Measurements from ENCODE around the gene CLEC16A.

Gene CLEC16A

DNA sequence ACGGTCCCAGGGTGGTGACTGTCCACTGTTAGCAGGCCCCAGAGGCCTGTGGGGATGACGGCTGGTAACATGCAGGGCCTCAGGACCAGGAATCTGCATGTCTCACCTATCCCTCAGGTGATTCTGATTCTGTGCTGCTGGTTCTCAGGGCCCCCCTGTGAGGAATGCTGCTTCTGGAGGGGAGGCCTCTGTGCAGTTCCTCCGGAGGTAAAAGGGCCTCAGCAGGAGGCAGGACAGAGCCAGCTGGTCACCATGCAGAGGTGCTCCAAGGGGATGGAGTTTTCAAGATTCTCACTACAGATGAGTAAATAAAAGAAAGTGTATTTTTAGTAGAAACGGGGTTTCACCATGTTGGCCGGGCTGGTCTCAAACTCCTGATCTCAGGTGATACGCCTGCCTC, 33.8 kb downstream of the CLEC16A start:
- no peak for DNase-seq

DNA sequence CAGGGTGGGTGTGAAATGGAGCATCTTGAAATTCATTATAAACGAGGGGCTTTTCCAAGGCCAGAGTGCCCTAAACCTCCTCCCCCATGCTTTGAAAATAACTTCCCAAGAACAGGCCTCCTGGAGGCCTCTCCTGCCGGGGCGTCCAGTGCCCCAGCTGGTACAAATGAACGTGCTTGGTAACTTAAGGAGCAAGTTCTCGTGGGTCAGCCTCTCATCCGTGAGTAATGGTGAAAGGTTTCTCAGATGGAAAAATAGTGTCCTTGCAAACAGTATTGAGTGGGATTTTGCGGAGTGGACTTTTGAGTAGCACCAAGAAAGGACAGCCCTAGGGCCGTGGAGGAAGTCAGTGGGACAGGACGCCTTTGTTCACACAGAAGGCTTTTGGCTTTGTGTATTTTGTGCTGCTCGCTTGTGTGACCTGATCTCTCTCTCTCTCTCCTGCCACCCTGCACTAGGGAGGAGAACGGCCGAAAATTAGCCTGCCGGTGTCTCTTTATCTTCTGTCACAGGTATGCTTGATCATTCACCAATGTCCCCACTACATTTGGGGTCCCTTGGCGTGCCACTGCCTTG, 34.6 kb downstream of the CLEC16A start:
- DNase-seq: no peak
- in situ Hi-C loops (cut with HindIII; ENCODE audit: low pct_ligation_motif_present, low pct_unique_long_range_greater_than_20kb, low sequenced_read_pairs): no loop called here

More for the DNA sequence above, 33.8 kb downstream of the CLEC16A start:
- in situ Hi-C loops (cut with HindIII; ENCODE audit: low pct_ligation_motif_present, low pct_unique_long_range_greater_than_20kb, low sequenced_read_pairs): no loop called here

DNA sequence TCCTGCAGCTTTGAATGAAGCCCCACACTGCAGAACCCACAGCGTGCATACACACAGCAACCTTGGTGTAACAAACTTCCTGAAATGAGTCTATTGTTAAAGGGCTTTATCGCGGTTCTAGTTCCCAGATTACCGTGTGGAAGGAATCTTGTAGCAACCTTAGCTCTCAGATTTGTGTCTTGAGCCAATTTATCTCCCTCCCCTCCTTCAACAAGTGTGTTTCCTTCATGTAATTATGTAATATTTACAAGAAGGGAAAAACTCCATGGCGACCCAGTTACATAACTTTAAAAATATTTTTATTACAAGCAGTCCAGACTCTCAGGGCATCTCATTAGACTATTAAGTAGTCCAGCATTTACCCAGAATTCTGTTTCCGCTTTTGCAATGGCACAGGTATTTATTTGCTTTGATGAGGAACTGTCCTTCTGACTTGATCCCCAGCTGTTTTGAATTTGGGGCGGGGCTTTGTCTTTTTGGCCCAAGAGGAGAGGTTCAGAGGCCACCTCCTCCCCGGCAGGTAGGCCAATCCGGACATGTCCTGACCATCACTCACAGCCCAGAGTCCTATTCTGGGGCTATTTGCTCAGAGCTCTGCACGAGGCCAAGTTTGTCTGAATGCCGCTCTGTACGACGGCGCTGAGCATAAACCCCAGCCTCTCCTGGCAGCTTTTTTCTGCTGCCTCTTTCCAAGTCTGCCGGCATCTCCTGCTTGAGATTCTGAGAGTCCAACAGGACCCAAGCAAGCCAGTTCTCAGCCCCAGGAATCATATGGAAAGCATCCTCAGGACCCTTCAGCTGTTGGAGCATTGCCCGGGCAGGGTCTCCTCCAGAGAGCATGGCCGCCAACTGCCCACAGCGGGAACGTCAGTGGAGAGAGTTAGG, 35.6 kb downstream of the CLEC16A start:
- no peak for DNase-seq
- in situ Hi-C loops (cut with HindIII; ENCODE audit: low pct_ligation_motif_present, low pct_unique_long_range_greater_than_20kb, low sequenced_read_pairs): no loop called here

DNA sequence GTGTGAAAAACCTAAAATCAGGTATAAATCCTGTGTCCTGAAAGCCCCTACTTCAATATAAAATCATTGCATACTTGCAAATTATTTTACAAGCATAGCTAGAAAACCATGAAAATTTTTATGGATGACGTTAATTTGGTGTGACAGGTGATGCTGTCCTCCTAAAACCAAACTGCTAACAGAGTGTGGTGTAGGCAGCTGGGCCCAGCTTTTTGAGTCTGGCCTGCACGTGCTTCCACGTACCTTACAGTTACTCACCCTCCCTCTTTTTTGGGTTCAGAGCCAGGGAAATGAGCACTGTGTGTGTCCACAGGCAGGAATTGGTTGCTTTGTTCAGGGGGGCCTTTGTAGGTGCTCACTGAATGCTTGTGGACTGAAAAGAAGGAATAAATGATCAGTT, 36.4 kb downstream of the CLEC16A start:
- in situ Hi-C loops (cut with HindIII; ENCODE audit: low pct_ligation_motif_present, low pct_unique_long_range_greater_than_20kb, low sequenced_read_pairs): no loop called here
- no peak for DNase-seq

DNA sequence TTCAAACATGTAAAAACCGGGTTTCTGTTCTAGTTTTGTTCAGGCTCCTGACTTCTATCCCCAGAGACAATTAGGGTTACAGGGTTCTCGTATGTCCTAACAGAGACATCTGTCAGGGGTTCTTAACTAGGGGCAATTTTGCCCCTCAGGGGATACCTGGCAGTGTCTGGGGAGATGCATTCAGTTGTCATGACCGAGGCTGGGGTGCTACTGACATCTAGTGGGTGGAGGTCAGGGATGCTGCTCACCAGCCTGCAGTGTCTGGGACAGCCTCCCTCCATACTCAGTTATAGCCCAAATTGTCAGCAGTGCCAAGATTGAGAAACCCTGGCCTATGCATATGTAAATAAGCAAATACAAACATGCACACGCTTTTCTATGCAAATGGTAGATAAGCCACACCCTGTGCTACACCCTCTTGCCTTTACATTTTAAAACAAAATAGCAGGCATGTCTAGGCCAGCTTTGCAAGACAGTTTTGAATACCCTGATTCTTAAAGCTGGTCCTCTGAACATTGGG, 37.4 kb downstream of the CLEC16A start:
- peak; percentile 42 for DNase-seq
- in situ Hi-C loops (cut with HindIII; ENCODE audit: low pct_ligation_motif_present, low pct_unique_long_range_greater_than_20kb, low sequenced_read_pairs): no loop called here

DNA sequence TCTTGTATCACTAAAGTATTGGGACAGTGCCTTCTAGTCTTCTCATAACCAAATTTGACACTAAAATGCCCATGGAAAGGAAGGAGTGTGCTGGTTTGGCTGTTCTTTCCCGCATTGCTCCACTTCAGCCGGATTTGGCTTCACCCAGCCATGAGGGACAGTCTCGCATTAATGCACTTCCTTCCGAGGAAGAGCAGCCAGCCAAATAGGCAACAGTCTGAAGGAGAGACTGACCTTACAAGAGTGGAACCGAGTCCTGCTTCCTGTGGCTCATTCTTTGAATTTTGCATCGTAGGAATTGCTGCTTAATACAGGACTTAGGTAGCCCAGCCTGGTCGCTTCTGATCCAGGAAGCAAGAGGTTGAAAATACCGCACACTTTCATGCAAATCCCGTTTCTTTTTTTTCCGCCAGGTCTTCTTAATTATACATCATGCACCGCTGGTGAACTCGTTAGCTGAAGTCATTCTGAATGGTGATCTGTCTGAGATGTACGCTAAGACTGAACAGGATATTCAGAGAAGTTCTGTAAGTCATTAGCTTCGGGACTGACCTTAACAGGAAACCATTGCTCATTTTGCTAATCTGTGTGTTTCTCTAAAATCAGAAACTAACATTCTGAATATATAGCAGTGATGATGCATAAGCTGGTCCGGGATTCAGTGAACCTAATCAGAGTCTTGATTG, 38.2 kb downstream of the CLEC16A start:
- in situ Hi-C loops (cut with HindIII; ENCODE audit: low pct_ligation_motif_present, low pct_unique_long_range_greater_than_20kb, low sequenced_read_pairs): no loop called here
- DNase-seq: no peak

DNA sequence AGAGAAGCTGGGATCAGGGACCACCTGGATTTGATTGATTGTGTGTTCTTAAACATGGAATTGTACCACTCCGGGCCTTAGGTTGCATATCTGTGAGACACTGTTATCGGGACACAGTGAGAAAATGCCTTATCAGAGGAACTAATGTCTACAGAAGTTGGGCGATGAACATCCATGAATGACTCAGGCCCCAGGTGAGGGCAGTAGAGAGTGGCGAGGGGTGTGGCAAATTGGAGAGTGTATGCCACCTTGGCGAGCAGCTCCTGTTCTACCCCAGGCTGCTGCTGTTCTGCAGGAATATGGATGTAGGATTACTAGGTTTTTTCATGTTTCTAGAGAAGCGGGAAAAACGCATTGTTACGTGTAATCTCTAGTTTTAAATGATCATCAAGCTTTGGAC, 38.8 kb downstream of the CLEC16A start:
- in situ Hi-C loops (cut with HindIII; ENCODE audit: low pct_ligation_motif_present, low pct_unique_long_range_greater_than_20kb, low sequenced_read_pairs): no loop called here
- DNase-seq: no peak

DNA sequence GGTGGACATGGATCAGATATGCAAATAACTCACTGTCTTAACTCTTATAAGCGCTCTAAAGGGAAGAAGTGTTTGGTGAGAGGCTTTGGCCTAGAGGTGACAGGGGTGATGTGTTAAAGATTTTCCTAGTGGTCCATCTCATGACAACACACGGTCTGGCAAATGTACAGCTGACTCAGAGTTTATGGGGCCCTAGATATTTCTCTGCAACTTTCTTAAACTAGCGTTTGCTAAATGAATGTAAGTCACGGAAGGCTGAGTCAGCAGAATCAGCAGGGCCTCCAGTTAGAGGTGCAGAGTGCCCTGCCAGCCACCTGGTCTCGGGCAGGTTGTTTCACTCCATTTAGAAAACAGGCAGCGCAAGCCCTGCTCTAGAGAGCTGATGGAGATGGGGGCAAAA, 40.1 kb downstream of the CLEC16A start:
- no peak for DNase-seq
- in situ Hi-C loops (cut with HindIII; ENCODE audit: low pct_ligation_motif_present, low pct_unique_long_range_greater_than_20kb, low sequenced_read_pairs): no loop called here

DNA sequence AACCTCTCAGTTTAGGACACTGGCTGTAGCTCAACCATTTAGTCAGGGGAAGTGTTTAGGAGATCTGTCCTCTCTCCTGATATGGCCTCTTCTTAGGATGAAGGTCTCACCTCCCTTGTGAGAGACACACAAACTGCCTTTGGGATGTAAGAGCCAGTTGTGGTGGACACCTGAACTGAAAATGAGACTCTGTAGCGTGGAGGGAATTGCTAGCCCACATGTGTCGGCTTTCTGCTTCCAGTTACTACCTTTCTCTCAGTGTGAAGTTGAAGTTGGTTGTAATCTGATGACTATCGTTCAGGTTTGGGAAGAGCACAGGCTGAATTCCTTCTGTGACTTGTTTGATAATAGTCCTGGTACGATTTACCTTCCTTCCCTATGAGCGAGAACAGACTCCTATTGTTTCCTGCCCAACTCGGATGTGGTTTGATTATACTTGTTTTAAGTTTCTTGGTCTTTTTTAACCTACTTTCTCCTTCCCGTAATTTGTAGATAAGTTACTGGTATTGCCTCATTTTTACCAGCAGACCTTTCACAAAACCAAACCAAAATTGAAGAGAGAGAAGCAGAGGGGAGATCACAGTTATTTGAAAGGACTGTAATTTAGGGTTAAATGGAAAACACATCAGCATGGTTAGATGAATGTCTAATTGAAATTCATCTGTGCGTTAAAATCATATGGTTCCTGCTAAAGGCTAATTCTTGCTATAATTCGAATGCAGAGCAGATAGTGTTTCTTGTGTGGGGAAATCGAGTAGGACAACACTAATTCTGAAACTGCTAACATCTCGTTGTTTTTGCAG, 43.2 kb downstream of the CLEC16A start:
- in situ Hi-C loops (cut with HindIII; ENCODE audit: low pct_ligation_motif_present, low pct_unique_long_range_greater_than_20kb, low sequenced_read_pairs): no loop called here
- DNase-seq: no peak

DNA sequence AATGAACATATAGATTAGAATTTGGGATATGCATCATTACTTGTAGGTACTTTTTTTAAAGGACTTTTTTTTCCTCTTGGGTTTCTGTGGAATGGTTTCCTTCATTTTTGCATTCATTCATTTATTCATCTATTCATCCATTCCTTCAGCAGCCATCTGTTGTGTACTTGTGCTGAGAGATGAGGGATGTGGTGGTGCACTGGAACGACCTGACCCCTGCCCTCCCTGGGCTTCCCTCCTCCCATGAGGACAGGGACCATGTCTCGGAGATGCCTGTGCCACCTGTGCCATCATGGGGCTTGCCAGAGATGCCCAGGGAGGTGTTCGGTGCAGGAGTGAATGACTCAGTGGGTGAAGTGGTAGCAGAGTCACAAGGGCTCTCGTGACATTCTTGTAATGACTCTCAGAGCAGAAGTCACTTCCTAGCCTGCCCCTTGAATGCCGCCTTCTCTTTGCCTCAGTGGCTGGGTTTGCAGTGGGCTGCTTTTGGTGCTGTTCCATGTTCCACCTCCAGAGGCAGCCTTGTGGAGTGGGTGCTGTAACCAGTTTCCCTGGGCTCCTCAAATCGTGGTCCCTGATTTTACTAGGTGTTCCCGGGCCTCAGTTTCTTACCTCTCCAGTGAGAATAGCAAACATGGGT, 43.9 kb downstream of the CLEC16A start:
- DNase-seq: peak; percentile 31
- in situ Hi-C loops (cut with HindIII; ENCODE audit: low pct_ligation_motif_present, low pct_unique_long_range_greater_than_20kb, low sequenced_read_pairs): no loop called here

DNA sequence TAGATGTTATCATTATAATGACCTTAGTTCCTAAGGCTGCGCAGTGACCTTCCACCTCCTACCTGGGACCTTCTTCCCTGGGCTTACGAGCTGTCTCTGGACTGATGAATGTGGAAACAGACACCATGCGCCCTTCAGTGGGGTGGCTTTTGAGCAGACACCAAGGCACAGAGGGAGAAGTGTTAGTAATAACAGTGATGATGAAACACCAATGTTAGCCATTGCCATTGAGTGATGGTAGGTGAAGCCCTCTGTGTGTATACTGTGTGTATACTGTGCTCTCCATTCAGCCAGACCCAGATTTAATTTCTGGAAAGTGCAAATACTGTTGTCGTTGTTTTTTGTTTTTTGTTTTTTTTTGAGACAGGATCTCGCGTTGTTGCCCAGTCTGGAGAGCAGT, 44.5 kb downstream of the CLEC16A start:
- in situ Hi-C loops (cut with HindIII; ENCODE audit: low pct_ligation_motif_present, low pct_unique_long_range_greater_than_20kb, low sequenced_read_pairs): no loop called here

DNA sequence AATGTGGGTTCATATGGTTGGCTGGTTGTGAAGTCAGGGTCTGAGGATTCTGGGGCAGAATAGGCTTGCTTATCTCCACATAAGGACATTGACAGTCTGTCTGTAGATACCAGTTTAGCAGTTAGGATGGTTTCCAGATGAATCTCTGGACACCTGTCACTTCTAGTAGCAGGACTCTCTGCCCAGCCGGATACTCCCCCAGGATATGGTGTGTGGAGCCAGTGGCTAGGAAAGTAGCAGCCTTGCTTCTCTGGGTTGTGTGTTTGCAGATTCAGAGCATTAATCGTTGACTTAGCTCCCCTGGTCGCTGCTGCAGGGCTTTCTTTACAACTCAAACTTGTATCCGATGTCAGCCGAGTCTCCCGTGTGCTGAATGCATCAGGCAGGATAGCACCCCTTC, 45.2 kb downstream of the CLEC16A start:
- no peak for DNase-seq
- in situ Hi-C loops (cut with HindIII; ENCODE audit: low pct_ligation_motif_present, low pct_unique_long_range_greater_than_20kb, low sequenced_read_pairs): no loop called here

More for the DNA sequence above, 44.5 kb downstream of the CLEC16A start:
- no peak for DNase-seq

DNA sequence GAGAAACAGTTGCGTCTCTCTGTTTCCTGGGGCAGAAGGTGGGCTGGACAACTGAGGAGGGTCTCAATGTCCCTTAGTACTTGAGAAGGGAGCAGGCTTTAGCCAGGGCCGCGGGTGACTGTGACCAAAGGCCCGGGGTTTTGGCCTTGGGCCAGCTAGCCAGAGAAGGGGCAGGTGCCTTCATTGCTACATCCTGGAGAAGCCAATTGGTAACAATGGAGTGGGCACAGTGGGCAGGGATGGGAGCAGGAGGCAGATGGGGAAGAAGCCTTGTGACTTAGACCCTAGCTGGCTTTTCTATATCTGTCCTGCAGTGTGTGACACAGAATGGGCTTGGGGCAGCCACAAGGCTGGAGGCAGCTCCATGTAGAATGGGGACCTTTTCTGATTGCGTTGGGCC, 46.0 kb downstream of the CLEC16A start:
- no peak for DNase-seq
- in situ Hi-C loops (cut with HindIII; ENCODE audit: low pct_ligation_motif_present, low pct_unique_long_range_greater_than_20kb, low sequenced_read_pairs): no loop called here

DNA sequence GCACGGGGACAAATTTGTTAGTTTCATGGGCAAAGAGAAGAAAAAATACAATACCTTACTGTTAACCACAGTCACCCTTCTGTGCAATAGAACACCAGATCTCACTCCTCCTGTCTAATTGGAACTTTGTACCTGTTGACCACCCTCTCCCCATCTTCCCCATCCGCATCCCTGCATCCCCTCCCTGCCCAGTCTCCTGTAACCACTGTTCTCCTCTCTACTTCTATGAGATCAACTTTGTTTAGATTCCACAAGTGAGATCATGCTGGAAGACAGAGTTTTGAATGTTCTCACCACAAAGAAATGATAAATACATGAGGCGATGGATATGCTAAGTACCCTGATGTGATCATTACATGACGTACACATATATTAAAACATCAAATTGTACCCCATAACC, 47.7 kb downstream of the CLEC16A start:
- peak; percentile 50 for DNase-seq
- in situ Hi-C loops (cut with HindIII; ENCODE audit: low pct_ligation_motif_present, low pct_unique_long_range_greater_than_20kb, low sequenced_read_pairs): no loop called here

DNA sequence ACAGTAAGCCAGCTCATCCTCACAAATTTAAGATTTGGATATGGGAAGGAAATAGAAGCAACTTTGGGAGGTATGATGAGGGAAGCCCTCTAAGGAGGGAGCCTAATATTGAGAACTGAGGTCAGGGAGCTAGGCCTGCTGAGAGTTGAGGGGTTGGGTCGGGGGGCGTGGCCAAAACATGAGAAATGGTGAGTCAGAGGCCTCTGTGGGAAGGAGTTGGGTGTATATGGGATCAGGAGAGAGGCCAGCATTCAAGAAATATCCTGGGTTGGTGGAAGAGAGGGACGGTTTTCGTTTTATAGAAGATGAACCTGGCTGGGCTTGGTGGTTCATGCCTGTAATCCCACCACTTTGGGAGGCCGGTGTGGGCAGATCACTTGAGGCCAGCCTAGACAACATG, 48.4 kb downstream of the CLEC16A start:
- in situ Hi-C loops (cut with HindIII; ENCODE audit: low pct_ligation_motif_present, low pct_unique_long_range_greater_than_20kb, low sequenced_read_pairs): no loop called here
- DNase-seq: peak; percentile 81

DNA sequence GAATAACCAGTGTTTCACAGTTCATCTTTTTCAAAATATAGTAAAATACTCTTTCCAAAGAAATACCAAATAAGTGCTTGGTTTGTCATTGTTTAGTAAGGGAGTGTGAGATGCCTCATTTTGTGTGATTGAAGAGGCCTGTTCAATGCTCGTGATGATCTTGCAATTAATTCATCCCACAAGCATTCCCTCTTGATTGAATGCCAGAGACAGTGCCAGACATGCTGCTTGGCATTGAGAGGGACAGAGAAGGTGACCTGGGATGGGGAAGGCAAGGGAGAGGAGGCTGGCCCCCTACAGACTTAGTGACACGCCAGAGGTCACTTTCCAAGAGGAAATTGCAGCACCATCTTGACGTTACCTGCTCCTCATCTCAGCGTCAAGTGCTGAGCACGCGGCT, 49.3 kb downstream of the CLEC16A start:
- in situ Hi-C loops (cut with HindIII; ENCODE audit: low pct_ligation_motif_present, low pct_unique_long_range_greater_than_20kb, low sequenced_read_pairs): no loop called here
- DNase-seq: no peak

DNA sequence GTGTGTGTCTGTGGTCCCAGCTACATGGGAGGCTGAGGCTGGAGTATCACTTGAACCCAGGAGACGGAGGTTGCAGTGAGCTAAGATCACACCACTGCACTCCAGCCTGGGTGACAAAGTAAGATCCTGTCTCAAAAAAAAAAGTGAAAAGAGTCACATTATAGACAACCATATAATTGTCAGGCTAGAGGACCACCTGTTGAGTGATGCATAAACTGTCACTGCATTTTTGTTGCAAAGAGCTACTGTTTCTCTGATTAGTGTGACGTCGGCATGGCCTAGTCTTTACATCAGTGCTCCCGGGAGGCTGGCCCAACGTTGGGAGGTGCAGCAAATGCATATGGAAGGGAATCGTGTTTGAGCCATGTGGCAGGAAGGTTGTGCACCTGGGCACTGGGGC, 50.2 kb downstream of the CLEC16A start:
- no peak for DNase-seq
- in situ Hi-C loops (cut with HindIII; ENCODE audit: low pct_ligation_motif_present, low pct_unique_long_range_greater_than_20kb, low sequenced_read_pairs): no loop called here

DNA sequence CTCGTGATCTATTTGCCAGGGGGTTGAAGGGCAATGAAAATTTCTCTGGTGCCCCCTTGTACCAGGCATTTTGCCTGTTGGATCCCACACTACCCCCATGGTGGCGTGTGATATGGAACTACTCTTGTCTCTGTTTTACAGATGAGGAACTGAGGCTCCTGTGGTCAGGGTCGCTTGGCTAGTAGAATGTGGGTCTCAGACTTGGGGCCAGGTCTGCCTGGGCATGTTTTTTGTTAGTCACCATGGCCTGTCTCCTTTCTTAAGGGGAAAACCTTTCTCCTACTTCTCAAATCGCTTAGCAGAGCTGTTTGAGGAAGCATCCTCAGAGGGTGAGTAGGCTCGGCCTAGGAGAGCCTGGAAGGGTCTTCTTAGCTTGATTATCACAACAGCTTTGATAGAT, 51.2 kb downstream of the CLEC16A start:
- in situ Hi-C loops (cut with HindIII; ENCODE audit: low pct_ligation_motif_present, low pct_unique_long_range_greater_than_20kb, low sequenced_read_pairs): no loop called here

More for the DNA sequence above, 51.2 kb downstream of the CLEC16A start:
- DNase-seq: no peak

All from ACHN (cell line).